NCI-H2196 treated with DMSO at 0.1 percent for 48 hours (cell line): ENCODE measurements around the gene LPP.
"Not testable (repeated sequence)": the region's sequence is repeated elsewhere in the genome, so short reads cannot be mapped to it uniquely, and the experiment has no call there.

ENCODE experiments used
- DNase-seq: peaks from one replicate; lab custom pipeline; 2025; ENCODE audit not compliant: unreplicated experiment; lab: John Stamatoyannopoulos, UW

Gene LPP

GRCh38 chr3:188154014-188154808 lies at the start of gene LPP:
TSS of gene LPP (plus strand) at chr3:188154157. CDS start at chr3:188406121, 251,964 bp downstream.
- DNase-seq = peak; percentile 87

DNA sequence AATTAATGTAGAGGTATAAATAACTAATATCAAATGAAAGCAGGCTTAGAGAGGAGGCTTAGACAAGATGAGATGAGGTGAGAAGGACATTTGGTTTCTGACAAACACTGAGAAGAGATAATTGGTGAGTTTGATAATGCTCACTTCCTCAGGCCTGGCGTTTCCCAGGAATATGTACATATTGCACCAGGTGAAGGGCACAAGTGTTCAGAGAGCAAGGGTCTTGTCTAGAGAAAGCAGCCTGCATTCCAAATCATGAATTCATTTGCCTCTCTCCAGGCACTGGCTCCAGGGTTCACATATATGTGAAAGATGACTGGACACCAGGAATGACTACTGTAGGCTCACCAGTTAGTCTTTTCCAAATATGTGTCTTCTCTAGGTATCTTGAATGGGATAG lies 48.0 kb upstream of the LPP start:
- no peak for DNase-seq

GRCh38 chr3:188106454-188106853 lies 47.5 kb upstream of the LPP start:
- DNase-seq = no peak

DNA sequence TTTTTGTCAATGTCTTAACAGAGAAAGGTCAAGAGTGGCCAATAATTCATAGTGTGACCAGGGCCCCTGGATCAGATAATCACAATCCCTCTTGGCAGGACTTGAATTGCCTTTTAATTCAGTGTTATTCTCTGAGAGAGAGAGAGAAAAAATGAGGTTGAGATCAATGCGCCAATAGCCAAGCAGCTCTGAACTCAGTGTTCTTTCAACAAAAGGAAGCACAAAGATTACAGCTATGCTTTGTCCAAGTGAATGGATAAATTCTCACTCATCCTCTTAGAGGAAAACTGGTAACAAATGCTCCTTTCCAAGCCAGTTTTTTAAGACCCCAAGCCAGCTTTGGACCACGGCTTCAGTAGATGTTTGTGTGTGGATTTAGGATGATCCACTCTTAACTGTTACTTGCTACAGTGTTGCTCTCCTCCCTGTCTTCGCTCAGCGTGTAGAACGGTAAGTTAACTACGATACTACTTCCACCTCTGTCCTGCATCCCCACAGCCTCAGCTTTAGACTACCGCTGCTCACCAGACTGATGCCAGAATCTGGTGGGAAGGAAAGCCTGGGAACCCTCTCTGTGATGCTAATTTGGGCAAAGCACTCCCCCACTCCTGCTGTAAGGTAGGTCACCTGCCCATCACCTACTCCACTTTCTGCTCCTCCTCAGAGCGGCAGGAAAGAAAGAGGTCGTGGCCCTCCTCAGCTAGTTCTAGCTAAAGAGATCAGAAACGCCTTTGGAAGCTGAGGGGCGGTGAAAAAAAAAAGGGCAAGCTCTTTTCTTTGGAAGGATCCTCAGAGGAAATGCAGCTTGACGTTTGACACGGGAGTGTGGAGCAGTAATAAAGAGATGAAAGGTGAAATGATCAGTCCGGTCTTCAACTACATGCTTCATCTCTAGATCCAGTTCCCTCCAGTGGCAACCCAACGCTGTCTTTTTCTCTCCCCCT lies 46.8 kb upstream of the LPP start:
- DNase-seq = no peak

GRCh38 chr3:188108703-188109412 lies 45.1 kb upstream of the LPP start:
- DNase-seq = no peak

DNA sequence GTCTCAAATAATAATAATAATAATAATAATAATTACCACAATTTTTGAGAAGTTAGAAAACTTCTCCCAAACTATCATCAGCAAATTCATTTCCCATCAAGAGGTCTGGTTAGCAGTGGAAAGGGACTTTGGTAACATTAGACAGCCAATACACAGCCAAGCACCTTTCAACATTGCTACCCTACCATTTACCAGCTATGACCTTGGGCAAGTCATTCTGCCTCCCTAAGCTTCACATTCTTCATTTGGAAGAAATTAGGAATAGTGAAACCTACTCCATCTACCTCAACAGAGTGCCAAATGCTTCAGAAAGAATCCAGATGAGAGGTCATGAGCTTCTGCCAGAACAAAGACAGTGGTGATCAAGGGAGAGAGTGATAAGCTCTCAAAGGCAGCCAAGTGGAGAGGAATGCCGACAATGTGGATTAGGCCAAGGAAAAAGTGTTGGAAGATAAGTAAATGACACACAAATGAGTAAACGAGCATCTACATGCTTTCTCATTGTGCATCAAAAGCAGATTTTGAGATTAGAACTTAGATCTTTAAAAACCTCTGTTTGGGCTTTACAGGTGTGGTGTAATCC lies 42.9 kb upstream of the LPP start:
- no peak for DNase-seq

- no peak for DNase-seq
These were observed 40.2 kb upstream of the LPP start for GRCh38 chr3:188113756-188114155.

GRCh38 chr3:188119846-188120245 lies 34.1 kb upstream of the LPP start:
- DNase-seq = no peak

DNA sequence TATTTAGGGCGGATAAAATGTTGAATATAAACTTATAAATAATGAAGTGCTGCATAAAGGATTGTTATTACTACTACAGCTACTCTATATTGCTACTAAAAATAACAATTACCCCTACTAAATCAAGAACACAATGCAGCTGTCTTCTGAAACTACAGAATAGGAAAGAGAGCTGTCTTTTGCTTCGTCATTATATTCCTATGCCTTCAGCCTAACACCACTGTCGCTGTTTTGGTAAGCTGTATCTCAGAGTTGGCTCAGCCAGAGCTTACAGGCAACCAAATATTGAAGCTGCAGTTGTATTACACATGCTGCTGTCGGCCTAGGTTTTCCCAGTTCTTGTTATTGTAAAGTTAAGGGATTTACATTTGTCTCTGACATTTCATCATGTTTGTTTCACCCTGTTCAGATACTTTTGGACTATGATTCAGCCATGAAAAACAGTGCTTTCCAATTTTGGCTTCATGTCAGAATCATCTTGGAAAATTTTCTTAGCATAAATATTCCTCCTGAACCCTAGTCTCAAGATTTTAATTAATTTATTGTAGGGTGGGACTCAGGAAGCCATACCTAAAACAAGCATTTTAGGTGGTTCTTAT lies 31.3 kb upstream of the LPP start:
- no peak for DNase-seq

GRCh38 chr3:188123170-188123905 lies 30.6 kb upstream of the LPP start:
- no peak for DNase-seq

- no peak for DNase-seq
These were observed 29.8 kb upstream of the LPP start for GRCh38 chr3:188124184-188124583.

- no peak for DNase-seq
These were observed 28.9 kb upstream of the LPP start for GRCh38 chr3:188125076-188125475.

DNA sequence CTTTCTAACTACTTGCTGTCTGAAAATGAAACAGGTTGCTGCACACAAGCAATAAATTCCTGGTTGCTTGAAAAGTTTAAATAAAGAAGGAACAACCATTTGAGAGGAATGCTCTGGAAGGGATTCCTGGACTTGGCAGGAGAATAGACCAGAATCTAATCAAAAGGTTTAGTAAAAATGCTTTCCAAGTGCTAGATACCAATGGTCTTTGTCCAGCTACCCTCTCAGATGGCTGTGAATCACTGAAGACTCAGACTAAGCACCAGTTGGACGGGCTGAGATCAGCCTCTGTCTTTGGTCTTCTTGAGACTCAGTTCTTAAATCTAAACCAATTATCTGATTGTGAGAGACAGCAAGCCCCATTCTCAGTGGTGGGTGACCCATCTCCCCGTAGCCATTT lies 27.7 kb upstream of the LPP start:
- DNase-seq = no peak

DNA sequence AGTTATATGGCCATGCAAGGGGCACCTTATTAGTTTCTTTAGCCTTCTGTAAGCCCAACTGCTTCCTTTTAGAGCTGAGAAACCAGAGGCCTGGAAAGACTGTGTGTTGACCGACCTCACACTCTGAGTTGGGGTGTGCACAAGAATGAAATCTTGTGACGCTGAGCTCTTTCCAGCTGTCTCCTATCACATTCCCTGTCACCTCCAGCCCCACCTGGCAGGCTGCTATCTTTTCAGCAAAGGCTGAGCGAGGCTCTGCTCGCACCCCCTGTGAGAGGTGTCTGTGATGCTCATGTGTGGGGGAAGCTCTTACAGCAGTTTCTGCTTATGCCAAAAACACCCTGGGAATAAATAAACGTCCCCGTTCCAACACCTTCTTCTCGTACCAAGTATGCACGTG lies 27.0 kb upstream of the LPP start:
- no peak for DNase-seq

GRCh38 chr3:188128905-188129304 lies 25.1 kb upstream of the LPP start:
- DNase-seq = no peak

DNA sequence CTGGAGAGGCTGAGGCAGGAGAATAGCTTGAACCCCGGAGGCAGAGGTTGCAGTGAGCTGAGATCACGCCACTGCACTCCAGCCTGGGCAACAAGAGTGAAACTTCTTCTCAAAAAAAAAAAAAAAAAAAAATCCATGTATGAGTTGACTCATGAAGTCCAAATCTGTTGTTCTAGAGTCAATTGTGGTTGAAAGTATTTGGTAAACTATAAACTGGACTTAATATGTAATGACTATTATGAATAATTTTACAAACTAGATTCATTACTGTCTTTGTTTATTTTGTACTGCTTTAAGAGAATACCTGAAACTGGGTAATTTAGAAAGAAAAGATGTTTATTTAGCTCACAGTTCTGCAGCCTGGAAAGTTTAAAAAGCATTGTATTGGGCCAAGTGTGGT lies 22.9 kb upstream of the LPP start:
- not testable (repeated sequence) for DNase-seq

GRCh38 chr3:188133219-188133618 lies 20.7 kb upstream of the LPP start:
- DNase-seq = no peak

GRCh38 chr3:188133646-188134045 lies 20.3 kb upstream of the LPP start:
- DNase-seq = no peak

- no peak for DNase-seq
These were observed 19.9 kb upstream of the LPP start for GRCh38 chr3:188134079-188134478.

GRCh38 chr3:188134856-188135255 lies 19.1 kb upstream of the LPP start:
- no peak for DNase-seq
